ENCODE data around the gene USP20.
A peak's percentile ranks its signal among the peaks of the same experiment; 100 is the strongest.

The USP20 gene

DNA sequence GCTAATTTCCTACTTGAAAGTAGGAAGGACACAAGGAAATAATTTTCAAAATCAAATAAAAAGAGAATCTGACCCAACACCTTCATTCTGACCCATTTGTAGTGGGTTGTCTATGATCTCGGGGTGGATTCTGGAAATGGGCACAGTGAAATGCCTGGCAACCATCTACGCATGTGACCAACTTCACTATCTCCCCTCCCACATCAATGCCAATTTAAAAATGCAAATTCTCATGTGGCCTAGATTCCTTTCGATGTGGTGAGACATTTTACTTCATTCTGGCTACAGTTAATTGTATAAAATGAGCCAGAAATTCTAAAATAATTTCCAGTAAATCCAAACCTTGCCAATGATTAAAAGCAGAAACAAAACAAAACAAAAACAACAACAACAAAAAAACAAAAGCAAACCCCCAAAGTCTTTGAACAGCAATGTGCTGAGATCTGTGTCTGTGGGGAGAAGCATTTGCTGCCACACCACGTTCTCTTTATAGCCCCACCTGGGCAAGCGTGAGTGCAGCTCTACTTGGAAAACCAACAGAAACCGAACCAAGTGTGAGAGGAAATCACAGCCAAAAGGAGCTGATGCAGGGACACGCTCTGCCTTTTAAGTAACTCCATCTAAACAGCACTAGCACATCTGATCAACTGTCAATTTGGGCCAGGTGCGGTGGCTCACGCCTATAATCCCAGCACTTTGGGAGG is 59.0 kb downstream of the USP20 start:
- DNase-seq = peak; percentile 73

- DNase-seq = peak; percentile 58
These were observed 60.4 kb downstream of the USP20 start for GRCh38 chr9:129895376-129896268.

GRCh38 chr9:129897263-129897662 is 62.0 kb downstream of the USP20 start:
- DNase-seq = no peak

DNA sequence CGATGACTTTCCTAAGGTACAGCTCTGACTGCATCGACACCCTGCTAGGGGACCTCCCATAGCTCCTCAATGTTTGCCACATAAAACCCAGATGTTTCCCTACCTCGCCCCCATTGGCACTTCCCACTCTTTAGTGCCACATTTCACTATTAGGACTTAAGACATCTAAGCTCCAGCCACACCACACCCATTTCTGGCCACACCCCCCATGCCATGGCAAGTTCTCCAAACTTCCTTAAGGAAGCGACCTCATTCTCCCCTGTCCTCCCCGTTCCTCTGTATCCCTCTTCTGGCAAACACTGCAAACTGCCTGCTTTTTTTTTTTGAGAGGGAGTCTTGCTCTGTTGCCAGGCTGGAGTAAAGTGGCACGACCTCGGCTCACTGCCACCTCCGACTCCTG is 62.9 kb downstream of the USP20 start:
- no peak for DNase-seq

DNA sequence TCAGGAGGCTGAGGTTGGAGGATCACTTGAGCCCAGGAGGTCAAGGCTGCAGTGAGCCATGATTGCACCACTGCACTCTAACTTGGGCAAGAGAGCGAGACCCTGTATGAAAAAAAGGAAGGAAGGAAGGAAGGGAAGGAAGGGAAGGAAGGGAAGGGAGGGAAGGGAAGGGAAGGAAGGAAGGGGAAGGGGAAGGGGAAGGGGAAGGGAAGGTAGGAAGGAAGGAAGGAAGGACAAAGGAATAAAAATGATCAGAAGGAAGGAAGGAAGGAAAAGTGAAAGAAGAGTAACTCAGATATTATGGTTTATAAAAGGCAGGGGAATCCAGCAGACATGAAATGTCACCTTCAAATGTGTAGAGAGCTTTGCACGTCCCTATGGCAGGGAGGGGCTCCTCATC is 64.4 kb downstream of the USP20 start:
- DNase-seq = no peak

GRCh38 chr9:129900263-129901027 is 65.2 kb downstream of the USP20 start:
- DNase-seq = no peak

GRCh38 chr9:129901993-129902739 is 66.9 kb downstream of the USP20 start:
- DNase-seq = no peak

DNA sequence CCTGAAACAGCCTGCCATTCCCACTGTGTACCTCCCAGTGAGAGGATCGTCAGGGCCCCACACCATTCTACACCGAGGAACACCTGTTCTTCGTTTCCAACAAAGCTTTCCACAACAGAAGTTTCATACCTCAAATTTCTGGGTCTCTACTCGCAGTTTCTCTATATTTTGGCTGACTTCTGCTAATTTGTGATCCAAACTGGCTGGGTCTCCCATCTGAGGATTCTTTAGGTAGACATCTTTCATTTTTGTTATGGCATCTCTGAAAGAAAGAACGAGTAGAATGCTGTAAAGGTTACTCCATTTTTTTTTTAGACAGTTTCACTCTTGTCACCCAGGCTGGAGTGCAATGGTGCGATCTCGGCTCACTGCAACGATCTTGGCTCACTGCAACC is 67.5 kb downstream of the USP20 start:
- DNase-seq = no peak

- no peak for DNase-seq
These were observed 69.5 kb downstream of the USP20 start for GRCh38 chr9:129904734-129905133.

DNA sequence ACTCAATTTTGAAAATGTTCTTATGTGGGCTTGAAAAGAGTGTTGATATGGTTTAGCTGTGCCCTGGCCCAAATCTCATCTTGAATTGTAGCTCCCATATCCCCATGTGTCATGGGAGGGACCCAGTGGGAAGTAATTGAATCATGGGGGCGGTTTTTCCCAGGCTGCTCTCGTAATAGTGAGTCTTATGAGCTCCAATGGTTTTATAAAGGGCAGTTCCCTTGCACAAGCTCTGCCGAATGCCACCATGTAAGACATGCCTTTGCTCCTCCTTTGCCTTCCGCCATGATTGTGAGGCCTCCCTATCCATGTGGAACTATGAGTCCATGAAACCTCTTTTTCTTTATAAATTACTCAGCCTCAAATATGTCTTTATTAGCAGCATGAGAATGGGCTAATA is 71.0 kb downstream of the USP20 start:
- no peak for DNase-seq

GRCh38 chr9:129907201-129907600 is 71.9 kb downstream of the USP20 start:
- no peak for DNase-seq

DNA sequence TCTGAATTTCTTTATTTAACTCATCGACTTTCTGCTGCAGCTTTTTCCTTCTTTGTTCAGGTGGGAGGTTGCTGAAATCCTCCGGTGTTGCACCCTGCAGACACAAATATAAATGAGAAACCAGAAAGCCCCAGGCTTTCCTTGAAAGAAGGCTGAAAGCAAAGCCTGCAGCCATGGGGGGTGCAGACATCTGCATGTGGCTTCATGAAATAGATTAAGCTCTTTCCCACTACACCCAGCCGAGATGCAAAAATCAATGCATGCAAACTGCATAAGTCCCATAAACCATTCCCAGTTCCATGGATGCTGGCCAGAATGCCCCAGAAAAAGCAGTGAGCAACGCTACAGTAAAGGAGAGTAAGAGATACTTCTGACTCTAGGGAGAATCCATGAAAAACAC is 73.6 kb downstream of the USP20 start:
- DNase-seq = no peak

DNA sequence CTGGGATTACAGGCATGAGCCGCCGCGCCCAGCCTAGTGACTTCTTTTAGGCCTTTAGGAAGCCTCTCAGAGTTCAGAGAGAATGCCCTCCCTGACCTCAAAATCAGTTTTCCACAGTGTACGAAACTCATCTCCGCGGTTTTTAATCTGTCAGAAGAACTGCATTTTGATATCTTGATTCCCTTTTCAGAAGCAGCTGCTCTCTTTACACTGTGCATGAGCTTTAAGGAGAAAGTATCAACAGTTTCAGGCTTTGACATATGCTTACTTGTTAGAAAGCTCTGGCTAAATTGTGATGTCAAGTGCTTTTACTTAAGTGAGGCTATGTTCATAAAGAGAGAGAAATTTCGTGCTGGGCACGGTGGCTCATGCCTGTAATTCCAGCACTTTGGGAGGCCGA is 74.6 kb downstream of the USP20 start:
- DNase-seq = no peak

- DNase-seq = no peak
These were observed 75.6 kb downstream of the USP20 start for GRCh38 chr9:129910628-129911567.

GRCh38 chr9:129914051-129914450 is 78.8 kb downstream of the USP20 start:
- no peak for DNase-seq

- DNase-seq = no peak
These were observed 81.4 kb downstream of the USP20 start for GRCh38 chr9:129916707-129917106.

DNA sequence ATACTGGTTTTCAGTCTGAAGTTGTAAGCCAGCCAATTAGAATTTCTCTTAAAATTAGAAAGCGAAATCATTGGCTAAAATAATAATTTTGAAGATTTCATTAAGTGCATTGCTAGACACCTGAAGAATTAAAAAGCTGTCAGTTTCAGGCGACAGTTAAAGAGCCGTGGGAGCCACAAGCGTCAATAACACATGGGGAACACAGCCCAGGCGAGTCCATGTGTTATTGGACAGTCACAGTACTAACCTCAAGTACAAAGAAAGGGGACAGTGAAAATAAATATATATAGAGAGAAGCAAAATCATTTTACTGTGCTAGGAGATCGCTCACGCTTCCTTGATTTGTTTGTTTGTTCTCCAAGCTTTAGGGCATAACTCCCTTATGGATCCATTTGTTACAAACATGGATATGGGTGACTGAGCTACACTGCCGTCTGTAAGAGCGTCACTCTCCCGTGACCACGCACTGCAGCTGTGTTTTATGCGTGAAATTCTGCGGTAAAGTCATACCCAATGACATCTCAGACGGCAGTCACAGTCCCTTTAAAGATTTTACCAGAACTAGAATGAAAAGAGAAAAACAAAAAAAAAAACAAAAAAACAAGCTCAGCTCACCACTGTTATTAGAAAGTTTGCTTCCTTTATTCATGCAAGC is 83.2 kb downstream of the USP20 start:
- no peak for DNase-seq

GRCh38 chr9:129919277-129919676 is 84.0 kb downstream of the USP20 start:
- no peak for DNase-seq

GRCh38 chr9:129919841-129920240 is 84.6 kb downstream of the USP20 start:
- no peak for DNase-seq

GRCh38 chr9:129921905-129922304 is 86.6 kb downstream of the USP20 start:
- no peak for DNase-seq

GRCh38 chr9:129923589-129923988 is 88.3 kb downstream of the USP20 start:
- no peak for DNase-seq

All from CD4-positive, alpha-beta T cell treated with Interleukin-21 for 1 hour (primary cell).